Measurements from ENCODE around the gene CORIN.
"Not testable (repeated sequence)": the region's sequence is repeated elsewhere in the genome, so short reads cannot be mapped to it uniquely, and the experiment has no call there.

The CORIN gene

GRCh38 chr4:47553329-47554125 is 284.3 kb downstream of the CORIN start:
- DNase-seq: no peak

- DNase-seq: no peak
These were observed 286.2 kb downstream of the CORIN start for GRCh38 chr4:47551682-47552081.

- no peak for DNase-seq
These were observed 286.8 kb downstream of the CORIN start for GRCh38 chr4:47550899-47551548.

GRCh38 chr4:47550357-47550756 is 287.5 kb downstream of the CORIN start:
- not testable (repeated sequence) for DNase-seq

All from CD4-positive, alpha-beta T cell treated with Interleukin-17A for 4 hours (primary cell).